Measurements from ENCODE around the gene SERP2. TPM values are rescaled to one million over a fixed set of nuclear protein-coding genes. Genes with fewer than 3 reads are reported as not detected.

SERP2 gene
- total and polyA plus RNA-seq, 9 of the 15 experiments (the other 6 are each of a cell fraction or from before 2014, with no cell fraction given): 0.13 TPM; not detected in 8

DNA sequence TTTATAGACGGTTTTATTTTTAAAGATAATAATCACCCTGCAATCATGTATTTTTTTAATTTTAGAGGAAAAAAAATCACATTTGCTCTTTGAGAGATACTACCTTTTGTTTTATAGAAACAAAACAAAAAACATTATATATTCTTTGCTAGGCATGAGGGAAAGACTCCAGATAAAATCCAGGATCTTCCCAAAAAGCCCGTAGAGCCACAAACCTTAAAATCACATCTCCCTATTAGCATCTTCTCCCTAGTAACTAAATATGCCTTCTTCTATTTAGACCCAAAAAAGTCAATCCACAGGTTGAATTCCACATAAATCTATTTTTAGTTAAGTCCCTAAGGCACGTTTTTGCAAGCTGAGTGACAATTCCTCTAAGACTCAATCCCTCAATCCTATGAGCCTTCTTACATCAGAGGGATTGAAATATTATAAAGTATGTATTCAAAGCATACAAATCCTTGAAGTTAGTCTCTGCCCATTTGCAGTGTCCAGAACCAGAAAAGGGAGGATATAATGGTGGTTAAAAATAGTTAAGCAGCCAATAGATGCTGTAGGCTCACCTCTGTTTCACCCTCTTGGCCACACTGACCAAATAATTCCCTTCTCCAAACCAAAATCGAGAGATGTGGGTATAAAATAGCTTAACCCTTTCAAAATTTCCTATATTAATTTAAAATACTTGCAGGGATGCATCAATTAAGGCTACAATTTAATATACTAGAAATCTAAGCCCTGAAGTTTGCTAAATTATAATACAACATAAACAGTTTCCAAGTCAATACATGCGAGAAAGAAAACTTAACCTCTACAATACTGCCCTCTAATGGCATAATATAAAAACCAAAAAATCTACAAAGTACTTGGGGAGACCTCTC is 64.0 kb downstream of the SERP2 start:
- peak overlapping the region; percentile 55 for H3K4me3 ChIP-seq
- TF ChIP-seq, protein P1, sequence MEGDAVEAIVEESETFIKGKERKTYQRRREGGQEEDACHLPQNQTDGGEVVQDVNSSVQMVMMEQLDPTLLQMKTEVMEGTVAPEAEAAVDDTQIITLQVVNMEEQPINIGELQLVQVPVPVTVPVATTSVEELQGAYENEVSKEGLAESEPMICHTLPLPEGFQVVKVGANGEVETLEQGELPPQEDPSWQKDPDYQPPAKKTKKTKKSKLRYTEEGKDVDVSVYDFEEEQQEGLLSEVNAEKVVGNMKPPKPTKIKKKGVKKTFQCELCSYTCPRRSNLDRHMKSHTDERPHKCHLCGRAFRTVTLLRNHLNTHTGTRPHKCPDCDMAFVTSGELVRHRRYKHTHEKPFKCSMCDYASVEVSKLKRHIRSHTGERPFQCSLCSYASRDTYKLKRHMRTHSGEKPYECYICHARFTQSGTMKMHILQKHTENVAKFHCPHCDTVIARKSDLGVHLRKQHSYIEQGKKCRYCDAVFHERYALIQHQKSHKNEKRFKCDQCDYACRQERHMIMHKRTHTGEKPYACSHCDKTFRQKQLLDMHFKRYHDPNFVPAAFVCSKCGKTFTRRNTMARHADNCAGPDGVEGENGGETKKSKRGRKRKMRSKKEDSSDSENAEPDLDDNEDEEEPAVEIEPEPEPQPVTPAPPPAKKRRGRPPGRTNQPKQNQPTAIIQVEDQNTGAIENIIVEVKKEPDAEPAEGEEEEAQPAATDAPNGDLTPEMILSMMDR (IDR thresholded peaks at IDR 0.05 in 2 of 3, conservative IDR thresholded peaks at IDR 0.05 in 1 of 3; ENCODE audit: insufficient read depth in 2 of 3, low read depth in 1 of 3, low read length in 3 of 3): peak; percentile 10 to 61 (median 28); a peak in 3 of 6 replicates
- TF ChIP-seq ATF1 (CRISPR knock-in tag; IDR thresholded peaks at IDR 0.05) (no peak), ATF1 (tag; IDR thresholded peaks at IDR 0.05) (no peak), RAD21 (CRISPR knock-in tag; conservative IDR thresholded peaks at IDR 0.05 in 1 of 2, IDR thresholded peaks at IDR 0.05 in 1 of 2) (peak; percentile 63 to 77), NRF1 (conservative IDR thresholded peaks at IDR 0.05 in 1 of 2, IDR thresholded peaks at IDR 0.05 in 1 of 2) (0 out of 4 replicates have a peak, but pooled peaks of 1 of the 2 experiments have one; percentile 7)
- TF ChIP-seq, protein P2, sequence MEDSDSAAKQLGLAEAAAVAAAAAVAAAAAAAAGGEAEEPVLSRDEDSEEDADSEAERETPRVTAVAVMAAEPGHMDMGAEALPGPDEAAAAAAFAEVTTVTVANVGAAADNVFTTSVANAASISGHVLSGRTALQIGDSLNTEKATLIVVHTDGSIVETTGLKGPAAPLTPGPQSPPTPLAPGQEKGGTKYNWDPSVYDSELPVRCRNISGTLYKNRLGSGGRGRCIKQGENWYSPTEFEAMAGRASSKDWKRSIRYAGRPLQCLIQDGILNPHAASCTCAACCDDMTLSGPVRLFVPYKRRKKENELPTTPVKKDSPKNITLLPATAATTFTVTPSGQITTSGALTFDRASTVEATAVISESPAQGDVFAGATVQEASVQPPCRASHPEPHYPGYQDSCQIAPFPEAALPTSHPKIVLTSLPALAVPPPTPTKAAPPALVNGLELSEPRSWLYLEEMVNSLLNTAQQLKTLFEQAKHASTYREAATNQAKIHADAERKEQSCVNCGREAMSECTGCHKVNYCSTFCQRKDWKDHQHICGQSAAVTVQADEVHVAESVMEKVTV (CRISPR knock-in tag; IDR thresholded peaks at IDR 0.05): peak; percentile 57; the same call in 1 of the 2 replicates

More for the DNA sequence above, 64.0 kb downstream of the SERP2 start:
- in situ Hi-C loops (cut with MboI) (loop anchor here (5.0 kb wide), 1 partner anchor 200 kb away; no protein-coding TSS in a partner anchor), intact Hi-C loops (cut with micrococcal nuclease) (loop anchor here (1.0 to 10.0 kb wide), 7 partner anchors 50 to 533 kb away; no protein-coding TSS in a partner anchor)
- no TSS peak for BruUV-seq (replicated peaks)
- Histone ChIP-seq H3K9ac (ENCODE audit: insufficient read depth in 1 of 2, low read depth in 2 of 2, low read length in 2 of 2) (0 out of 4 replicates have a peak overlapping the region, but pooled peaks of 1 of the 2 experiments have one; percentile 53), H3K4me1 (replicated peaks in 1 of 2; ENCODE audit: control insufficient read depth in 2 of 2, insufficient read depth in 2 of 2, low read length in 2 of 2) (peaks cover 7 to 8% of the 10 kb centered on the region in 2 experiments; a peak in 3 of 5 replicates), H3K27me3 (ENCODE audit: control insufficient read depth in 2 of 2, insufficient read depth in 2 of 2, low read length in 2 of 2) (no peaks in the 10 kb centered on the region), H3K36me3 (ENCODE audit: control insufficient read depth, insufficient read depth, low read length) (peaks cover 15% of the 10 kb centered on the region; the same call in 2 of the 3 replicates), H4K20me1 (replicated peaks; ENCODE audit: control insufficient read depth, insufficient read depth, low read length) (no peaks in the 10 kb centered on the region), H3K4me2 (ENCODE audit: insufficient read depth, low read length) (peak overlapping the region; percentile 80), H3K9me1 (ENCODE audit: control insufficient read depth, insufficient read depth, low read length) (no peaks in the 10 kb centered on the region), H3K27ac (ENCODE audit: extremely low read depth, low read depth, low read length) (peak overlapping the region; percentile 72; the same call in 1 of the 3 replicates), H3K9me3 (replicated peaks; ENCODE audit: control insufficient read depth, insufficient read depth, low read depth, low read length) (no peaks in the 10 kb centered on the region), H2AFZ (ENCODE audit: low read depth, low read length) (peak overlapping the region; percentile 76), H3K79me2 (ENCODE audit: control insufficient read depth, insufficient read depth, low read length) (peaks cover 19% of the 10 kb centered on the region)
- 0% methylated on average over 5 of the region's 5 CpGs for WGBS (ENCODE audit: insufficient coverage, low coverage, missing lambda C conversion rate)
- DNase-seq (ENCODE audit: extremely low read depth in 1 of 4, low spot score in 3 of 4): peak in 1 of 4 experiments; percentile 30
- ChIA-PET POLR2A (interaction anchor here (0.6 to 1.1 kb wide), 7 partner anchors 13 to 536 kb away, joined by 3 to 4 read pairs (median 3); no protein-coding TSS in a partner anchor), CTCF (ENCODE audit: low intra/inter-chr PET ratio) (interaction anchor here (0.9 to 2.6 kb wide), 4 partner anchors 34 to 529 kb away, joined by 3 to 24 read pairs (median 12); no protein-coding TSS in a partner anchor)
- FAIRE-seq: peak; percentile 23
- peak; percentile 26; the same call in 1 of the 3 replicates for ATAC-seq

Data from K562 (cell line).